Left ventricle myocardium superior (tissue), 1 donor: Measurements from ENCODE around the gene UBXN2A. TPM values are rescaled to one million over a fixed set of nuclear protein-coding genes. Genes with fewer than 3 reads are reported as not detected.
"Not testable (repeated sequence)": the region's sequence is repeated elsewhere in the genome, so short reads cannot be mapped to it uniquely, and the experiment has no call there.

ENCODE experiments used
- ATAC-seq: fragments of 200-7000 bp; cut with Tn5 transposase; one replicate; pipeline ENCODE4 v1.9.1; 2020; ENCODE audit warnings: mild to moderate bottlenecking, moderate library complexity
- DNase-seq: peaks from one replicate; pipeline ENCODE4 v3.0.0-alpha.2; 2020
- intact Hi-C: fragments of 100-400 bp; cut with micrococcal nuclease; formaldehyde crosslinking; loops from one replicate; pipeline ENCODE4 v1.11.0; 2022
- total RNA-seq: library from RNA; stranded (reverse); fragmentation: NEBNext Ultra II Directional; extraction: Animal tissue kit (Norgen Biotek cat#: 25700); gene quantifications from one replicate; pipeline ENCODE4 v1.2.1, GENCODE V29; 2021
- donor health status: DM: no; HTN: yes; CAD: no; lungs with severe emphysema.

UBXN2A gene
- total RNA-seq, 1 donor from 2014 or later = 20.5 TPM

DNA sequence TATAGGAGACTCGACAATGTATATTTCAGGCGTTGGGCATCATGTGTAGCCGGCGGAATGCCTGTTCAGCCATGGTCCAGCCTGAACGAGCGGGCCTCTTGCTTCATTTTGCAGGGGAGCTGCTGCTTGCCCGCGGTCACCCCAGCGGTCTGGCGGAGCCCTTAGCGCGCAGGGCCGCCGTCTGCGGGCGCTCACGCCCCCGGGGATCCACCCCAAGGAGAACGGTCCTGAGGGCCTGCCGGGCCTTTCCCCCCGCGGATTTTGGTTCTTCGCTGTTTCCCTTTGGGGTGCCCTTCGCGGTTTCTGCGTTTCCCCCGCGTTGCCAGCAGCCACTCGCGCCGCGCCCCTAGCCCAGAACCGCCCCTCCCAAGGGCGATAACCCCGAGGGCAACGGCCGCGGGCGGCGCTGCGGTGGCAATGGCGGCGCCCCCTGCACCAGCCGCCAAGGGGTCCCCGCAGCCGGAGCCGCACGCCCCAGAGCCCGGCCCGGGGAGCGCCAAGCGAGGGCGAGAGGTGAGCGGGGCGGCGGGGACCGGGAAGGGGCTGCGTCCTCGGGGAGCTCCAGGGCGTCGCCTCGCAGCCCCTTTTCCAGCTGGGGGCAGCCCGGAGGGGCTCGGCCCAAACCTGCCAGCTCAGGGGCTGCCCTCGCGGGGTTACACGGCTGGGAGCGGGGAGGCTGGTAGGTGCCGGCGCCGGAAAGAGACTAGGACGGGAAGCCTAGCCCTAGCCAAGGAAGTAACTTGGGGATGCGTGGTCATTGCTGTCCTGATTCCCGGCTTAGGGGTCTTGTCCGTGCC, 69.6 kb downstream of the UBXN2A start, which contains the start of gene MFSD2B:
Gene MFSD2B, plus strand, starts transcription at position 406 of the 797 bp plus-strand sequence. Its CDS starts 12 bp downstream, at position 418.
- DNase-seq (no peak), ATAC-seq (peak; percentile 46)
- intact Hi-C loops = no loop called here

DNA sequence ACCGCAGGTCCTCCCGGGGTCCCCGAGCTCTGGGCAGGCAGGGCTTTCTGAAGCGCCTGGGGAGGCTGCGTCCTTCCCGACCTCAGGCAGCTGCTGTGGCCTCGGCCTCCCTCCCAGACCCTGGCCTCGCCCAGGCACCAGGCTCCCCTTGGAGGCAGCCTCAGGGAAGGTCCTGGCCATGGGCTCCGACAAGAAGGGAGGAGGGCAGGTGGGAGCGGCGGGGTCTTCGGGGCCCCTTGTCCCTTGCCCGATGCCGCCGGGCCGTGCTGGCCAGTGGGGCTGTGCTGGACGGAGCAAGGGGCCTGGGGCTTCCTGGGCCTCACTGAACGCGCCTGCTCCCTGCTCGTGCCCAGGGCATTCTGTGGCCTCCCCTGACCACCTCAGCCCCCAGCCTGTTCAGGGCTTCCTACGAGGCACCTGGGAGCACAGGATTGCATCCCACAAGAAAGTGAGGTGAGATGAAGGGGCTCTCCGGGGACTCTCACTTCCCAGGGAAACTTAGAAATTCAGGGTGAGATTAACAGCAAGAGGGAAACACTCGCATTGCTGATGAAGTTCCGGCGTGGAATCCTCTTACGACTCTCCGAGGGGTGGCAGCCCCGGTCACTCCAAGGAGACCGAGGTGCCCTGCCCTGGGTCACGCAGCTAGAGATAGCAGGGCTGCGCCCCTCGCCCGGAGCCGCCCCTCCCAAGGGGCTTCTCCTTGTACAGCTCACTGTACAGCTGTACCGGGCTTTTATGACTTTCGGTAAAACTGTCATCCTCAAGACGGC, 70.4 kb downstream of the UBXN2A start:
- intact Hi-C loops = no loop called here
- ATAC-seq = peak; percentile 11
- no peak for DNase-seq

DNA sequence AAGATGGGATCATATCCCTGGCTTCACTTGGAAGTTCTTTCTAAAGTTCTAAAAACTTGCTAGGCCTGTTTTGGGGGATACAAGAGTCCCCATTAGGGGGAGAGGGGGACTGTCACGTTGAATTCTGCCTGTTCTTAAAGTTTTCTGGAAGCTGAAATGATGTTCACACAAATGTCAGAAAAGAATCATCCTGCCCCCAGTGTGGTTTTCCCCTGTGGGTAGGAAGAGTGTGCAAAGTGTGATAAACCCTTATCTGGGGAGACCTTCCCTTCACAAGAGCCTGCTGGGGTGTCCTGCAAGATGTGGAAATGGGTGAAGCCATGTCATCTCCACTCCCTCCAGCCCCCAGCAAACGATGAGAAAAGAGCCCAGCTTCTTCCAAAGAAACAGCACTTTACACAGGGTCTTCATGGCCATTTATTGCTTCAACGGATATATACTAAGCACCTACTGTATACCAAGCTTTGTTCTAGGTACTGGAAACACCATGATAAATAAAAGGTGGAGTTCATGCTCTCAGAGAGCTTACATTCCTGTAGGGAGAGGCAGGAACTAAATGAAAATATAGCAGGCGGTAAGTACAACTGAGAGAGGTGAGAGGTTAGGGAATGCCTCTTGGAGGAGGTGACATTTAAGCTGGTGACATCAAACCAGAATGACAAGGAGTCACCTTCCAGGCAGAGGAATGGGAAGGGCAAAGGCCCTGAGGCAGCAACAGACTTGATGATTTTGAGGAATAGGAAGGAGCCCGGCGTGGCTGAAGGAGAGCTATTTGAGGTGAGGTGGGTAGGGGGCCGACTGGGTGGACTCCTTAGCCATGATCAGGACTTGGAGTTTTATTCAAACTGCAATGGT, 71.2 kb downstream of the UBXN2A start:
- intact Hi-C loops = no loop called here
- DNase-seq (no peak), ATAC-seq (no peak)

DNA sequence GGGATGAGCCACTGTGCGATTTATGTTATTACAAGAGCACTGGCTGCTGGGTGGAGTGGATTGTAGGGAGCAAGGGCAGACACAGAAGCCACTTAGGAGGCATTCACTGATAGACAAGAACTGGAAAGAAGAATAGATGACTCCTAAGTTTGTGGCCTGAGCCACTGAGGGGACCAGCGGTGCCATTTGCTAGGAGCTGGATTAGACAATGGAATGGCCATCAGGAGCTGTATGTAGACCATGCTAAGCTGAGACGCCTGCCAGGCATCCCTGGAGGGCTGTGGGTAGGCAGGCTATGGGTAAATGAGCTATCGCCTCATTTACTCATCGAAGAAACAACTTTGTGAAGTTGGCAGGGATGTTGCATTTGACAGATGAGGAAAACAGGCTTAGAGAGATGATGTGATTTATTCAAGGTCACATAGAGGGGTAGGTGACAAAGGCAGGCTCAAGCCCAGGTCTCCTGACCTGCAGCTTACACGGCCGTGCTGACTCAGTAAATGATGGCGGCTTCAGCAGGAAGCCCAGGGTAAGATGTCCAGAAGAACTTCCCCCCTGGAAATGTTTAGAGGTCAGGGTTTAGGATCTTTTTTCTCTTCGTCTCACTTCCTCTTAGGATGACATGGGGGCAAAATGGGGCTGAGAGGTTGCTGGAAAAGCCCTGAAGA, 72.4 kb downstream of the UBXN2A start:
- intact Hi-C loops = no loop called here
- no peak for ATAC-seq
- no peak for DNase-seq

DNA sequence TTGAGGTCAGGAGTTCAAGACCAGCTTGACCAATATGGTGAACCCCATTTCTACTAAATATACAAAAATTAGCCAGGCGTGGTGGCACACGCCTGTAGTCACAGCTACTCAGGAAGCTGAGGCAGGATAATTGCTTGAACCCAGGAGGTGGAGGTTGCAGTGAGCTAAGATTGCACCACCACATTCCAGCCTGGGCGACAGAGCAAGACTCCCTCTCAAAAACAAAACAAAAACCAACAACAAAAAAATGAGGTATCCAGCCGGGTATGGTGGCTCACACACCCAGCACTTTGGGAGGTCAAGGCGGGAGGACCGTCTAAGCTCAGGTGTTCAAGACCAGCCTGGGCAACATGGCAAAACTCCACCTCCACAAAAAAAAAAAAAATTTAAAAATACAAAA, 74.6 kb downstream of the UBXN2A start:
- intact Hi-C loops, DNase-seq, ATAC-seq: not testable (repeated sequence)

DNA sequence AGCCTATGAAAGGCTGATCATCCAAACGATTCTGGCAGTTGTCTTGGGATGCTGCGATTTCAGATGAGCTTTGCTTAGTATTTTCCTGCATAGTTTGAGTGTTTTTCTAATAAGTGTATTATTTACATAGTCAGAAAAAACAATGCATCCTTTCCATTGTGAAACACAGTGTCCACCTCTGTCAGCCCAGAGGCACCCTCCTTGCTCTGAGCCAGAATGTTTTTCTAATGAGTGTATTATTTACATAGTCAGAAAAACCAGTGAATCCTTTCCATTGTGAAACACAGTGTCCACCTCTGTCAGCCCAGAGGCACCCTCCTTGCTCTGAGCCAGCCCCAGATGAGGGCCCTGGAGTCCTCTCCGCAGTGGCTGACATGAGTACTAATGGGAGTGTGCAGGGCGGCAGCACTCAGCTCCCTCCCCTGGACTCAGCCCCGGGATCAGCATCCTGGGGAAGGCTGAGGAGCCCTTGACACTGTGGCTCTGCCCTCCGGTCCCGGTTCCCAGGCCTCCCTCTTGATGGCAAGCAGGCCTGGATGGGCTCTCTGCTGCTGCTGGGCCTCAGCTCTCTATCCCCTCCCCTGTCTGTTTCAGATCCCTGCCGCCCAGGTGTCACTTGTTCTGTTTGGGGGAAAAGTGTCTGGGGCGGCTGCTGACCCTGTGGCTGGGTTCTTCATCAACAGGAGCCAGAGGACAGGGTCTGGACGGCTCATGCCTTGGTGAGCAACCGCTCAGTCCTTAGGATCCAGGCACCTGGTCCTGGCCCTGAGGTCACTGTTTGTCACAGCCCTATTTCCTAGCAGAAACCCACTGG, 75.5 kb downstream of the UBXN2A start:
- ATAC-seq (no peak), DNase-seq (no peak)
- intact Hi-C loops = no loop called here

DNA sequence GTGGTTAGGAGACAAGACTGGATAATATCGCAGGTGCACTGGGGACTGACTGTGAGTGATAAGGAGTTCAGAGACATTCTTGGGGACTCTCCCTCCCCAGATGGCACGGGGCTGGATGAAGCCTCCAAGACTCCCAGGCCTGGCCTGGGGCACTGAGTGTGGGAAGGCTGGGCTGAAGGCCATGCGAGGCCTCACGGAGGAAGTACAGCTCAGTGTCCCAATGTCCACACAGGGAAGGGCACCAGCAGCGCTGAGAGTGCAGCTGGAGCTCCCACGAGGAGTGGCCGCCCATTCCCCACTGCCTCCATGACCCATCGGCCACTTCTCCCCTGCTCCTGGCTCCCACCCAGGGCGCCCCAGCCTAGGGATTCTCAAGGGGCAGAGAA, 76.1 kb downstream of the UBXN2A start:
- intact Hi-C loops = no loop called here
- DNase-seq = no peak
- ATAC-seq = no peak

DNA sequence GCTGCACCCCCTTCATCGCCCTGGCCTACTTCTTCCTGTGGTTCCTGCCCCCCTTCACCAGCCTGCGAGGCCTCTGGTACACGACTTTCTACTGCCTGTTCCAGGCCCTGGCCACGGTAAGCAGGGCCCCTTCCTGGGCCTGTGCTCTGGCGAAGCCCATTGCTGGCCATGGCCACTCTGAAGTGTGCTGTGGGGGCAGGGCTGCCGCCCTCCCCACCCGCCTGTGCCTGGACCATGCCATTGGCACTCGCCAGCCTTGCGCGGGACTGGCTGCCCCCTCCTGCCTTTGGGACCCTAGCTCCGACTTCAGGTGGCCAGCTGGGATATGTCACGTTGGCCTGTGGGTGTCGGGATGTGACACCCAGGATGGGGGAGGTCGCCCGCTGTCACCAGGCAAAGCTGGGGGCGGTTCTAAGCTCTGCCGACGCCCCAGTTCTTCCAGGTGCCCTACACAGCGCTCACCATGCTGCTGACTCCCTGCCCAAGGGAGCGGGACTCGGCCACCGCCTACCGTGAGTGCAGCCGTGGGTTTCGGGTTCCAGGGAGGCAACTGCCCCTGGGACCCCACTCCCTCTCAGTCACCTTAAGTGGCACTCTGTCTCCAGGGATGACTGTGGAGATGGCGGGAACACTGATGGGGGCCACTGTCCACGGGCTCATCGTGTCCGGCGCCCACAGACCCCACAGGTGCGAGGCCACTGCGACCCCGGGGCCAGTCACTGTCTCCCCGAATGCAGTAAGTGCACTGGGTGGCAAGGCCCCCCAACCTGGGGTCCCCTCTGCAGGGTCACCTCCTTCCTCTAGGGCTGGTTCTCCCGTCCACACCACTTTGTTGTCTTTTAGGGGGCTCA, 76.8 kb downstream of the UBXN2A start:
- intact Hi-C loops = no loop called here
- ATAC-seq (no peak), DNase-seq (no peak)

DNA sequence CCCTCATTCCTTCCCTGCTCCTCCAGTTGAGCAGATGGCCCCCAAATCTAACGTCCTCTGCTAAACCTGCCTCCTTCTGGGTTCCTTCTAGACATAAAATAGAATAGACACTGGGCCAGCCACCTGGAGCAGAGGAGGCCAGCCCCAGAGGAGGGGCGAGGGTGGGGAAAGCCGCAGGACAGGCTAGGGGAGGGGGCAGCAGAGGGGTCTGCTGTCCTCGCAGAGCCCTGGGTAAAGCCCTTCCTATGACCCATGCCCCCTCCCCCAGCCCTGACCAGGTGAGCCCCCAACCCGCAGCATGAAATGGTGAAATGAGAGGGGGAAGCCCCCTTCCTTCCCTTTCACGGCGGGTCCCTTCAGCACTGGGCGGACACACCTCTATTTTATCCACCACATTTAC, 77.4 kb downstream of the UBXN2A start:
- intact Hi-C loops = no loop called here
- no peak for ATAC-seq

DNA sequence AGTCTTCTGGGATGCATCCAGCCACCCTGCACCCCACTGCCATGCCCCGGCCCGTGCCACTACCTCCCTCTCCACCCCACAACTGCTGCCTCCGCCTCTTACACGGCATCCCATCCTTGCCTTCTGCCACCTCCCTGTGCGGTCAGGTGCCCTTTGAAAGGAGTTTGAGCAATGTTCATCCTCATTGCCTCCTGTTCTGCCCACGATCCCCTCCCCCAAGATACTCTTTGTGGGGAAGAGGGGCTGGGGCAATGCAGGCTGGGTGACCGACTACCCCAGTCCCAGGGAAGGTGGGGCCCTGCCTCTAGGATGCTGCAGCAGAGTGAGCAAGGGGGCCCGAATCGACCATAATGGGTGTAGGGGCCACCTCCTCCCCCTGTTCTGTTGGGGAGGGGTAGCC, 78.0 kb downstream of the UBXN2A start:
- DNase-seq (no peak), ATAC-seq (no peak)
- intact Hi-C loops = no loop called here

More for the DNA sequence above, 77.4 kb downstream of the UBXN2A start:
- no peak for DNase-seq

DNA sequence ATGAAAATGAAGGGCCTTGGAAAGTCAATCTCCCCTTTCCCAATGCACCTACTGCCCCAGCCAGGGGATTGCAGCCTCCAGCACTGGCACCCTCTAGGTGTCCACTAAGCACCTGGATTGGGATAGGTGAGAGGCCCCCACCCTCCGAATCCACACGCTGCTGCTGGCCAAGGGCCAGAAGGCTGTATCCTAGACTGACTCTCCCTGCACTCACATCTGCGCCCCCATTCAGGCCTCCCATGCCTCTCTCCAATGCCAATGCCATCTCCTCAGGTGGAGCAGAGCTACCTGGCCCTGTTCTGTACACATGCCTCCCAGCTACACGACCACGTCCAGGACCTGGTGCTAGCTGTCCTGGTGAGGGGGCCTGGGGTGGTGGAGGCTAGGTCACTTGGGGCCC, 79.5 kb downstream of the UBXN2A start:
- ATAC-seq (no peak), DNase-seq (no peak)
- intact Hi-C loops = no loop called here

DNA sequence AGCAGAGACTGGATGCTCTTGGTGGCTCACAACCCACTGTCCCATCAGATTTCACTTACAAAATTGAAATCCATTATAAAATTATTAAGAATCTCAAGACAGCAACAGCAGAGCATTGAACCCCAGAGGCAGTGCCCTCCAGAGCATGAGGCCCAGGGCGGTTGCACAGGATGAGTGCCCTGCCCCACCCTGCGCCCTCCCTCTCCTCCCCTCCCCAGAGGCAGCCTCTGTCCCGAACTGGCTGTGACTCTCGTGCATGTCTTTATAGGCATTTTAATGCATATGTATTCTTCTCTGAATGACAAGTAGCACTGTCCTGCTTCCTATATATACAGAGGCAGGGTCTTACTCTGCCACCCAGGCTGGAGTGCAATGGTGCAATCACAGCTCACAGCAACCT, 80.0 kb downstream of the UBXN2A start:
- intact Hi-C loops = no loop called here
- ATAC-seq (no peak), DNase-seq (no peak)

DNA sequence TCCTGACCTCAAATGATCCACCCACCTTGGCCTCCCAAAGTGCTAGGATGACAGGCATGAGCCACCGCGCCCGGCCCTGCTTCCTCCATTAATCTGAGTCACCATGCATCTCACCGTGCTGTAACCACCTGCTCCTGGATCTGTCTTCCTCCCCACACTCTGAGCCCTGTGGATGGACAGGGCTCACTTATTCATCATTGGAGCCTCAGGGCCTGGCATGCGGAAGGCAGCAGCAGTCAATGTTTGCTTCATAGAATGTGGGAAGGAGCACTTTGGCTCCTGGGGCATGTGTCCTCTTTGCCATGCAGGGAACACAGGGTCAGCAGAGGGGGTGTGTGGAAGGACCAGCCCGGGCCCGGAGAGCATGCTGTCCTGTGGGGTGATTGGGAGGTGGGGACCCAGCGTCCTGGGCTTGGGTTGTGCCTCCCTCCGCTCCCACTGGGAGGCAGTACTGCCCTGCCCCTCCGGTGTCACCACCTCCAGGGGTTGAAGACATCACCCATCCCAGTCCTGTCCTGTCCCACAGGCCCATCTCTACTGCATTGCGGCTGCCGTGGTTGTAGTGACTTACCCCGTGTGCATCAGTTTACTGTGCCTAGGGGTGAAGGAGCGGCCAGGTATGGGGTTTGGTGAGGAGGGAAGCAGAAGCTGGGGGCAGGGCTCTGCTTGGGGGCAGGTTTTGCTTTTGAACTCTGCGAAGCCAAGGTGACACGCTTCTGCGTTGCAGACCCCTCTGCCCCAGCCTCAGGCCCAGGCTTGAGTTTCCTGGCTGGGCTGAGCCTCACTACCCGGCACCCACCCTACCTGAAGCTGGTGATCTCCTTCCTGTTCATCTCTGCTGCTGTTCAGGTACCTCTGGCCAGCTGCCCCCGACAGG, 81.1 kb downstream of the UBXN2A start:
- ATAC-seq = peak; percentile 34
- no peak for DNase-seq

DNA sequence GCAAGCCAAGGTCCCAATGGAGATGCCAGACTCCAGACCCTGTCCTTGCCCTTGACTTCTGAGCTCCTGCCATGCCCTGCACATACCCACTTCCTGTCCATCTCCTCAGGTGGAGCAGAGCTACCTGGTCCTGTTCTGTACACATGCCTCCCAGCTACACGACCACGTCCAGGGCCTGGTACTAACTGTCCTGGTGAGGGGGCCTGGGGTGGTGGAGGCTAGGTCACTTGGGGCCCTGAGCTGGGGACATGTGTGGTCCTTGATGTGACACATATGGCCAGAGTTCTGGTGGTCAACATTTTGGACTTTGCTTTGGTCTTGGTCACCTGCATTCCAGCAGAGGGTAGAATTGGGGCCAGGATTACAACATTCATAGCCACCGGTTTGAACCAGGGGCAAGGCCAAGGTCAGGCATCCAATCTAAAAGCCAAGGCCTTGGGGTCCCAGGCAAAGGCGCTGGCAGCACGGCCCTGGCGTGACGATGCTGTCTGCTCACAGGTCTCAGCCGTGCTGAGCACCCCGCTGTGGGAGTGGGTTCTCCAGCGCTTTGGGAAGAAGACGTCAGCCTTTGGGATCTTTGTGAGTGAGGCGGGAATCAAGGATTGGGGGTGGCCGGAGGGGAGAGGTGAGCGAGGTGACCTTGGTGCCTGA, 82.2 kb downstream of the UBXN2A start:
- ATAC-seq (no peak), DNase-seq (no peak)
- intact Hi-C loops = no loop called here

More for the DNA sequence above, 81.1 kb downstream of the UBXN2A start:
- intact Hi-C loops = no loop called here

DNA sequence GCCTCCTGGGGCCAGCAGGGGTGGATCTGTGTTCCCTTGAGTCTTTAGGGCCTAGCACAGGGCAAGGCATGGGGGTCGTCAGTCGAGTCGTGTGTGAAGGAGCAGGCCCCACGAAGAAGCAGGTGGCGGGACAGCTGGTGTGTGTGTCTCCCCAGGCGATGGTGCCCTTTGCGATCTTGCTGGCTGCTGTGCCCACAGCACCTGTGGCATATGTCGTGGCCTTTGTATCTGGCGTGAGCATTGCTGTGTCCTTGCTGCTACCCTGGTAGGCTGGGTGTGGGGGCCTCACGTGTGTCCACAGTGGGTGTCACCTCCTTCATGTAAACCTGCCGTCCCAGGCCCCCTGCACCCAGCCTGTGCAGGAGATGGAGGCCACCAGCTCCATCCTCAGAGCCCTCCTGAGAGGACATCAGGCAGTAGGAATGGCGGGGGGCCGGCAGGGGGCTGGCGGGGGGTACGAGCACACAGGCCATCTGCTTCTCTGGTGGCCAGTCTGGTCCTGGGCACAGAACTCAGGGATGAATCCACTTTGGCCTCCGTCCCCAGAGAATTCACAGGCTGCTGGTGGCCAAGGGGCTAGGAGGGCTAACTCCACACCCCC, 82.8 kb downstream of the UBXN2A start:
- intact Hi-C loops = no loop called here
- DNase-seq (no peak), ATAC-seq (no peak)

DNA sequence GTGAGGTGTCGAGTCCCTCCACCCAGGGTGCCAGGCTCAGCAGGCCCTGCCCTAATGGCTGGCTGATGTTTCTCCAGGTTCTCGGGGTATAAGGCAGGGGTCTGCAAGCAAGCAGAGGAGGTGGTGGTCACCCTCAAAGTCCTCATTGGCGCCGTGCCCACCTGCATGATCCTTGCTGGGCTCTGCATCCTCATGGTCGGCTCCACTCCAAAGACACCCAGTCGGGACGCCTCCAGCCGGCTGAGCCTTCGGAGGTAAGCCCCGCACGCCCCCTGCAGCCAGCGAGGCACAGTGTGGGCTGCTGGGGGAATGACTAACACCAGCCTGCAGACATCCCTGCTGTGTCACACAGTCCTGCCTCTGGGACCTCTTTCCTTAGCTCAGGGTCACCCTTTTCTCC, 83.8 kb downstream of the UBXN2A start:
- ATAC-seq = peak; percentile 34
- no peak for DNase-seq
- intact Hi-C loops = no loop called here
